C4-2B (cell line): ENCODE results near the gene OR5K2.

Experiments
- H3K27ac ChIP-seq: fragments of 450-650 bp; 2 replicates; pipeline ENCODE4 v1.5.1; 2017
- ZFX ChIP-seq: fragments of 450-650 bp; IDR thresholded peaks from 2 replicates; pipeline ENCODE4 v1.6.1; 2017
- TF ChIP-seq, protein P1 (sequence below): fragments of 450-650 bp; conservative IDR thresholded peaks from 2 replicates; pipeline ENCODE4 v1.5.1; 2017; ENCODE audit warnings: mild to moderate bottlenecking

OR5K2 gene

DNA sequence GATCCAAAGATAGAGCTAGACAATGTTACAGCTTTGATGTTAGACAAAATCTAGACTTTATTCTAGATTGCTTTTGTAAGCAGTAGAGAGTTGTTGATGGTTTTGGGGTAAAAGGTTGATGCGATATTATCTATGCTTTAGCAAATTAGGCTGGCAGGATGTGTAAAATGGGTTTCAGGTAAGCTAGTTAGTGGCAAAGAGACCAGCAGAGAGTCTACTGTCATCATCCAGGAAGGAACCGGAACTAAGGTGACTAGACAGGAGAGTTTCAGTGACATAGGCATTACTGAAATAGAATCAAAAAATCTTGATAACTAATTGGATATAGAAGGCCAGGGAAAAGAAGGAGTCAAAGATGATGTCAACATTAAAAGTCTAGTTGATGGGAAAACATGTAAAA lies 11.1 kb downstream of the OR5K2 start:
- no peak overlapping the region for H3K27ac ChIP-seq
- TF ChIP-seq ZFX: no peak
- TF ChIP-seq, protein P1, sequence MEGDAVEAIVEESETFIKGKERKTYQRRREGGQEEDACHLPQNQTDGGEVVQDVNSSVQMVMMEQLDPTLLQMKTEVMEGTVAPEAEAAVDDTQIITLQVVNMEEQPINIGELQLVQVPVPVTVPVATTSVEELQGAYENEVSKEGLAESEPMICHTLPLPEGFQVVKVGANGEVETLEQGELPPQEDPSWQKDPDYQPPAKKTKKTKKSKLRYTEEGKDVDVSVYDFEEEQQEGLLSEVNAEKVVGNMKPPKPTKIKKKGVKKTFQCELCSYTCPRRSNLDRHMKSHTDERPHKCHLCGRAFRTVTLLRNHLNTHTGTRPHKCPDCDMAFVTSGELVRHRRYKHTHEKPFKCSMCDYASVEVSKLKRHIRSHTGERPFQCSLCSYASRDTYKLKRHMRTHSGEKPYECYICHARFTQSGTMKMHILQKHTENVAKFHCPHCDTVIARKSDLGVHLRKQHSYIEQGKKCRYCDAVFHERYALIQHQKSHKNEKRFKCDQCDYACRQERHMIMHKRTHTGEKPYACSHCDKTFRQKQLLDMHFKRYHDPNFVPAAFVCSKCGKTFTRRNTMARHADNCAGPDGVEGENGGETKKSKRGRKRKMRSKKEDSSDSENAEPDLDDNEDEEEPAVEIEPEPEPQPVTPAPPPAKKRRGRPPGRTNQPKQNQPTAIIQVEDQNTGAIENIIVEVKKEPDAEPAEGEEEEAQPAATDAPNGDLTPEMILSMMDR: no peak

DNA sequence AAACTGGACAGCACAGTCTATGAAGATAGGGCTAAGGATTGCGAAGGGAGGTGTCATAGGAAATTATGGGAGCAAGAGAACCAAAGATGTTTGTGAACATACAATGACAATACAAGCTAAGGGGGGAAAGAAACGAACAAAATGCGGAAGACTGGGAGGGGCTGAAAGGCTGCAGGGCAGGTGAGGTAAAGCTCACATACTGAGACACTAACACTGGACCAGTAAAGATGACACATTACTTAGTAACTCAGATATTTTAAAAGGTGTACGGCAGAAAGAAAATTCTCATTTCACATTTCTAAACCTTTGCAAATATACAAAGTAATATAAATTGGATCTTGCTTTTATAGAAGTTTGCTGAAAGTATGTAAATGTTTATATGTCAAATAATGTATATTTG lies 15.1 kb downstream of the OR5K2 start:
- no peak overlapping the region for H3K27ac ChIP-seq
- TF ChIP-seq, protein P1: no peak
- no peak for TF ChIP-seq ZFX

DNA sequence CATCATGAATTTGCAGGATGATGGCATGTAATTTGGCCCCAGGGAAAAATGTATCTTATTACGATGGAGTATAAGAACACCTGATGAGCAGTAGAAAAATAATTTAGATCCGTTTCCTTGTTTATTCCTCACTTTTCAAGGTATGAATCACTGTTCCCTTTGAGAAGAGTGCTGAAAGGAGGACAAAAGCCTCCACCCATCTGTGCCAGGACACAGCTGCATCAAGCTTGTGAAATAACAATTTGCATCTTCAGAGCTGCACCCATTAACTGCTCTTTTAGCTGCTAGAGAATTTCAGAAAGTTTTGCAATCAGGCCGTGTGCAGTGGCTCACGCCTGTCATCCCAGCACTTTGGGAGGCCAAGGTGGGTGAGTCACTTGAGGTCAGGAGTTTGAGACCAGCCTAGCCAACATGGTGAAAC lies 15.6 kb downstream of the OR5K2 start:
- TF ChIP-seq, protein P1: no peak
- no peak for TF ChIP-seq ZFX
- H3K27ac ChIP-seq: no peak overlapping the region

DNA sequence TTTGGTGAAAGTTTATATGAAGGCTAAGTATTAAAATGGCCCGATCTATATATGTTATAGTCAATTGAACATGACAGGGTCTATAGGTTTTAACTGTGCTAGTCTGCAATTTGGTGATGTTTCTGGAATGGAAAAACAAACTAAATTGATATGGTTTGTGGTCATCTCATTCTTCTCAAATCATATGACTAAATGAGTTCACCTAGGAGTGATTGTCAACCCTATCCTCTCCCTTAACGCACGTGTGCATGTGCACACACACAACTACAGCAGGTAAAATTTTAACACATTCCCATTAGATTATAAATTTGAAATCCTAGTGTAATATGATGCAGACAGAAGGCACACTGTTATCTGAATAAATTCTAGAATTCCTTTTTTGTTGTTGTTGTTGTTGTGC lies 16.3 kb downstream of the OR5K2 start:
- no peak overlapping the region for H3K27ac ChIP-seq
- TF ChIP-seq ZFX: no peak
- TF ChIP-seq, protein P1: no peak

DNA sequence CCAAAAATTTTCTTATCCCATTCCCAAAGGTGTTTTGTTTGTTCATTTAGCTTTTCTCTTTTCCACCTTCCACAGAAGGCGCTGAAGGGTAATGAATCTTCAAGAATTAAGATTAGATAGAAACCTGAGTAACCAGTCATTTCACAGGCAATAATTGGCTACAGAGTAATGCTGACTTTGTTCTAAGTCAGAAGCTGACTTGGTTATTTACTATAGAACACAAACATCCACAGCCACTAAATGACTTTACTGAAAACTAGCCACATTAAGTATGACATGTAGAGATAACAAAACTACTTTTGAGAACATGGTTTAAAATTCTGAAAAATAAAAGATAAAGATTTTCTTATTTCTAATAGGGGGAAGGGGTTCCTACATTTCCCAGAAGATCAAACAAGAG lies 17.5 kb downstream of the OR5K2 start:
- TF ChIP-seq, protein P1: no peak
- TF ChIP-seq ZFX: no peak

DNA sequence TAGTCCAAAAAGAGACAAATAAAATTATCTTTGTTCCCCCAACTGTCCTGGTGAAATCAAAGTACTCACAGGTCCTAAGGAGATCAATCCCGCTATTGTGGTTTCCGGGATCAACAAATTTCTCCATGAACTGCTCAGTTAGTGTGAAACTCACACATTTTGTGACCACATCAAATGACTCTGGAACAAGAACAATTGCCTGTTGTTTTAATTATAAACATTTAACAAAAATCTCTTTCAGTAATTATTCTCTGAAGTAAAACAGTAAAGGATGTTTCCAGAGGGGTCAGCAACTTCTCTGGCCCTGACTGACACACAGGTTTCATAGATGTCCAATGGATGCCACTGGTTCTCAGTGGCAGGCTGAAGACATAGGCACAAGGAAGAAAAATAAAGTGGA lies 21.3 kb downstream of the OR5K2 start:
- TF ChIP-seq ZFX: no peak
- TF ChIP-seq, protein P1: no peak
- H3K27ac ChIP-seq: no peak overlapping the region

More for the DNA sequence above, 17.5 kb downstream of the OR5K2 start:
- no peak overlapping the region for H3K27ac ChIP-seq

DNA sequence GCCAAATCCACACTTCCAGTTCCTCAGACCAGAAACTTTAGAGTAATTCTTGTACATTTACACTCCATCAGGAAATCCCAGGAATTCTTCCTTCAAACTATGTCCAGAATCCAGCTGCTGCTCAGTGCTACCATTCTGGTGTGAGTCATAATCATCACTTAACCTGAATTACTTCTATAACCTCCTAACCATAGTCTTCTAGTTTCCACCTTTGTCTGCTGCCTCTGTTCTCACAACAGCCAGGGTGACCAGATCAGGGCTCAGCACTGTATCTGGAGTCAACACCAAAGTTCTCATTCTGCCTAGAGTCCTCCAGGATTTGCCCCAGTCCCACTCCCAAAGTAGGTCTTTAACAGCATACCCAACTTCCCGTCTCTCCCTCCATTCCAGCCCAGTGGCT lies 21.9 kb downstream of the OR5K2 start:
- H3K27ac ChIP-seq: no peak overlapping the region
- no peak for TF ChIP-seq ZFX
- TF ChIP-seq, protein P1: no peak
